GM03348 (cell line): ENCODE measurements around the gene MADD.
"Not testable (repeated sequence)": the region's sequence is repeated elsewhere in the genome, so short reads cannot be mapped to it uniquely, and the experiment has no call there.

Experiments used
- DNase-seq: peaks from one replicate; pipeline ENCODE4 v3.0.0; 2012; ENCODE audit warnings: low spot score

MADD gene

DNA sequence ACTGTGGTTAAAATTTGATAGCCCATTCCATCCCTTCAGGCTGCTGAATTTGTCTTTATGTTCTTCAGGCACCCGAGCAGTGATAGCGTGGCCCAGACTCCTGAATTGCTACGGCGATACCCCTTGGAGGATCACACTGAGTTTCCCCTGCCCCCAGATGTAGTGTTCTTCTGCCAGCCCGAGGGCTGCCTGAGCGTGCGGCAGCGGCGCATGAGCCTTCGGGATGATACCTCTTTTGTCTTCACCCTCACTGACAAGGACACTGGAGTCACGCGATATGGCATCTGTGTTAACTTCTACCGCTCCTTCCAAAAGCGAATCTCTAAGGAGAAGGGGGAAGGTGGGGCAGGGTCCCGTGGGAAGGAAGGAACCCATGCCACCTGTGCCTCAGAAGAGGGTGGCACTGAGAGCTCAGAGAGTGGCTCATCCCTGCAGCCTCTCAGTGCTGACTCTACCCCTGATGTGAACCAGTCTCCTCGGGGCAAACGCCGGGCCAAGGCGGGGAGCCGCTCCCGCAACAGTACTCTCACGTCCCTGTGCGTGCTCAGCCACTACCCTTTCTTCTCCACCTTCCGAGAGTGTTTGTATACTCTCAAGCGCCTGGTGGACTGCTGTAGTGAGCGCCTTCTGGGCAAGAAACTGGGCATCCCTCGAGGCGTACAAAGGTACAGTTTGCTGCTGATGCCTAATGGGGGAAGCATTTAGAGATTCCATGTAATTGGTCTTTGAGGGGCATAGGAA is 4.7 kb downstream of the MADD start:
- DNase-seq, result no peak

DNA sequence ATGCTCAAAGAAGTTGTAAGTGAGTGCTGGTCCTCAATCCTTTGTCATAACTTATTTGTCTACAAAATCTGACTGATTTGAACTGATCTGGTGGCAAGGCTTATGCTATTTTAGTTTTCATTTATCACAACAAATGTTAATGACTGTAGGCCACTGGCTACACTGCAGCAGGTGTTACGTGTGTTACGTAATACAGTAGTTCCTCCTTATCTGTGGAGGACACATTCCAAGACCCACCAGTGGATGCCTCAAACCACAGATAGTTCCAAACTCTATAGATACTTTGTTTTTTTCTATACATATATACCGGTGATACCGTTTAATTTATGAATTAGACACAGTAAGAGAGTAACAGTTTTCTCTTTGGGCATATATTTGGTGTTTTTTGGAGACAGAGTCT is 7.0 kb downstream of the MADD start:
- no peak for DNase-seq

DNA sequence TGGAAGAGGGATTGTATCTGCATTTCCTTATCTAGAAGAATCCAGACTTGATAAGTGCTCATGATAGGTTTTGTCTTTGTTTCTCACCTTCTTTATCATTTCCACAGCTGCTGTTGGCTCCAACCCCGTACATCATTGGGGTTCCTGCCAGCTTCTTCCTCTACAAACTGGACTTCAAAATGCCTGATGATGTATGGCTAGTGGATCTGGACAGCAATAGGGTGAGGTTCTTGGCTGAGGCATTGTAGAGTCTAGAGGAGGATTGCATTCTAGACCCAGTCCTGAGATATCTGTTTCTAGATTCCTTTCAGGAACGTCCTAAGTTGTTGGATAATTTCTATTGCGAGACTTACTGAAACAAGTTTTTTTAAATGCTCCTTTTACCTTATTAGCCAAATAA is 8.1 kb downstream of the MADD start:
- DNase-seq, result no peak

DNA sequence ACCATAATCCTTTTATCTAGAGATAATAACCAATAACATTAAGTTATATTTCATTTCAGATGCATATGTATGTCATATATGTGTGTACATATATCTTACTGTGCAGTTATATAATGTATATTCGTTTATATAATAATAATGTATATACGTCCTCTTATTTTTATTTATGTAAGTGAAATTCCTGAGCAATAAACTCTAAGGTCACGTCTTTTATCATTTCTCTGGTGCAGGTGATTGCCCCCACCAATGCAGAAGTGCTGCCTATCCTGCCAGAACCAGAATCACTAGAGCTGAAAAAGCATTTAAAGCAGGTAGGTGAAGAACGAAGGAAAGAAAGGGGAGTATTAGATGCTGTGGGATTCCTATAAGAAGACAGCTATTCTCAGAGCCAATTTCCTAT is 8.8 kb downstream of the MADD start:
- no peak for DNase-seq

DNA sequence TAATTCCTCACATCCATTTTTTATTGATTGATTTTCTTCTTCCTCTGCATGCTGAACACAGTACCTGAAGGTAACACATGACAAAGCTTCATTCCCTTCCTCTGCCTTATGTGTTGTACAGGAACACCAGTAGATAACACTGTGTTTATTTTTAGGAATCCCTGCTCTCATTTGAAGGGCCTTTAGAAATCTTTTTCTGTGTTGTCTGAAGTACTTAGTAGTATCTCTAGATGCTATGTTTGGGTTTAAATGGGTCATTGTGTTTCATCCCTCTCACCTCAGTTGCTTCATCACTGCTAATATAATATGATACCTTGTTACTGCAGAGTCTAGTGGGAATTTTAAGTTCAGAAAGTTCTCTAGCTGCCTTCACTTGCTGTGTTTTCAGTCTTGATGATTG is 10.2 kb downstream of the MADD start:
- DNase-seq, result no peak

DNA sequence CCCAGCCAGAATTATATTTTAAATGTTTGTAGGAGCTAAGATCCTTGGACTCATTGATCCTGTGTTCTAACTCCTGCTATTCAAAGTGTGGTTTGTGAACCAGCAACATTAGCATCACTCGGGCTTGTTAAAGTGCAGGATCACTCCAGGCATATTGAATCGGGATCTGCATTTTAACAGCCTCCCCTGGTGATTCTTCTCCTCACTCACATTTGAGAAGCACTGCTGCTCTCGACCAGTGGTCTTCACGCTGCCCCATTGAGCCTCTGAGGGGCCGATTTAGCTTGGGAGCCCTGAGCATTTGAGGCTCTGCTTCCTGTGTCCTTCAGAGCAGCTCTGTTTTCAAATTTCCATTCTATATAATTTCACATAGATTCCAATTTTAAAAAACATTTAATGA is 10.9 kb downstream of the MADD start:
- no peak for DNase-seq

DNA sequence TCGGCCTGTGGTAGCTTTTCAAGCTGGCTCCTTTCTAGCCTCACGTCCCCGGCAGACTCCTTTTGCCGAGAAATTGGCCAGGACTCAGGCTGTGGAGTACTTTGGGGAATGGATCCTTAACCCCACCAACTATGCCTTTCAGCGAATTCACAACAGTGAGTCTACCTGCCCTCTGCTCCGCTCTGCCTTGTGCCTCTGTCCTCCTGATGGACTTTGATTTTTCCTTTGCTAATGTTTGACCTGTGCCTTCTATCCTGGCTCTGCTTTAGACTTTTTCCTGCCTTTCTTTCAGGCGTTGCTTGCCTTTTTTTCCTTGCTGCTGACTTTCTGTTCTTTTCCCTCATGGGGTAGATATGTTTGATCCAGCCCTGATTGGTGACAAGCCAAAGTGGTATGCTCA is 12.5 kb downstream of the MADD start:
- no peak for DNase-seq

DNA sequence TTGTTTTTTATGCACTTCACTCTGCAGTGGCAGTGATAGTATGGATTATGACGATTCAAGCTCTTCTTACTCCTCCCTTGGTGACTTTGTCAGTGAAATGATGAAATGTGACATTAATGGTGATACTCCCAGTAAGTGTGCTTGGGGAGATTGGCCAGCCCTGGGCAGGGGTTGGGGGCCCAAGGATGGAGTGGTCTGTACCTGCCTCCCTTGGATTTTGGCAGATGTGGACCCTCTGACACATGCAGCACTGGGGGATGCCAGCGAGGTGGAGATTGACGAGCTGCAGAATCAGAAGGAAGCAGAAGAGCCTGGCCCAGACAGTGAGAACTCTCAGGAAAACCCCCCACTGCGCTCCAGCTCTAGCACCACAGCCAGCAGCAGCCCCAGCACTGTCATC is 14.2 kb downstream of the MADD start:
- DNase-seq, result no peak

DNA sequence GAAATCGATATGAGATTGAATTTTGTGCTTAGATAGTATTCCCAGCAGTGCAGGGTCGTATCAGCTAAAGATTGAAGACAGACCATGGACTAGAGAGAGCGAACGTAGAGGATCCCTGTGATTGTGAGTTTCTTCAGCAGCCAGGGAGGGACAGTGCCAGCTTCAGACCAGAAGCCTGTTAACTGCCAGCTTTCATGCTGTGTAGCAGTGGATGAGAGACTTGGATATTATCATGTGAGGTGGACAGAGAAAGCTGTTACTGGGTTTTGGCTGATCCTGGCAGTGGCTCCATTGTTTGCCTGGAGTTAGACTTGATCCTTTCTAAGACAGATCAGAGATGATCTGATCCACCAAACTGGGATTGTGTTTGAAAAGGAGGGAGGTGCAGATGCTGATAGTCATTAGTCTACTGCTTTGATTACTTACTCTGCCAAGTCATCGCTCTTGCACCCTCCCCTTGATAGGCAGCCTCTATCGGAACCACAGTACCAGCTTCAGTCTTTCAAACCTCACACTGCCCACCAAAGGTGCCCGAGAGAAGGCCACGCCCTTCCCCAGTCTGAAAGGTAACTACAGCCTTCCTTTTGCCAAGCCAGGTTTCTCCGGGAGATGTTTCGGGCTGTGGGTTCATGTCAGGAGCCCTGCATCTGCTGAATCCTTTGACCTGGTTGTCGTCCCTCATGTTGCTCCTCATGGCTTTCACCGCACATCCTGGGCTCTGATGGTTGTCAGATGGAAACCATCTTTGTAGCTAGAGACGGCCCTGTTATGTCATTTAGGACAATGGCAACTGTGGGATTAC is 16.2 kb downstream of the MADD start:
- no peak for DNase-seq

DNA sequence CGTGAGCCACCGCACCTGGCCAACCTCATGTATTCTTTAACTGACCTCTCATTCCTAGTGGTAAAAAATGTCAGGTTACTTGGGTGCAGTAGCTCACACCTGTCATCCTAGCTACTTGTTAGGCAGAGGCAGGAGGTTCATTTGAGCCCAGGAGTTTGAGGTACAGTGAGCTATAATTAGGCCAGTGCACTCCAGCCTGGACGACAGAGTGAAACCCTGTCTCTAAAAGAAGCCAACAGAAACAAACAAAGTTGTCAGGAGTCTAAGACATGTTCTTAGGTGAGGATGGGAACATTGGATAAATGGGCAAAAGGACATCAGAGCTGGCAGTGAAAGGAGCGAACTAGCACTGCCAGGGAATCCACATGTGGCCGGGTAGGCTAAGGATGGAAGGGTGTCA is 18.1 kb downstream of the MADD start:
- no peak for DNase-seq

DNA sequence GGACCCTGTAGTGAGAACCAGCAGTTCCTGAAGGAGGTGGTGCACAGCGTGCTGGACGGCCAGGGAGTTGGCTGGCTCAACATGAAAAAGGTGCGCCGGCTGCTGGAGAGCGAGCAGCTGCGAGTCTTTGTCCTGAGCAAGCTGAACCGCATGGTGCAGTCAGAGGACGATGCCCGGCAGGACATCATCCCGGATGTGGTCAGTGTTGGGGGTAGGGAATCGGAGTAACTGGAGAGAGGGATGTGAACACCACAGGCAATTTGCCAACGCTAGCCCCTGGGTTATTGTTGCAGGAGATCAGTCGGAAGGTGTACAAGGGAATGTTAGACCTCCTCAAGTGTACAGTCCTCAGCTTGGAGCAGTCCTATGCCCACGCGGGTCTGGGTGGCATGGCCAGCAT is 19.9 kb downstream of the MADD start:
- no peak for DNase-seq

DNA sequence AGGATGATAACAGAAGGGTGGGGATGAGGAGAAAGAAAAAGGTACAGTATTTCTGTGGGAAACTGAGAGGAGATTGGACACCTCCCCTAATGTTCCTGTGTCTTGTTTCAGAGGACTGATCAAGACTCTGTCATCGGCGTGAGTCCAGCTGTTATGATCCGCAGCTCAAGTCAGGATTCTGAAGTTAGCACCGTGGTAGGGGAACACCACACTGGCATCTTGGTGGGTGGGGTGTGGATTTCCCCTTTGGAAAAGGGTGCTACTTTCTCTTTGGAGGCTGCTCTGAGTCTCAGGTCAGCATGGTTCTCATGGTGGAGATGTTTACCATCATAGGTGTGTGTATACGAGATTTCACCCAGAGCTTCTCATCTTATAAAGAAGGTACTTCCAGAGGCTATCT is 25.5 kb downstream of the MADD start:
- DNase-seq, result no peak

DNA sequence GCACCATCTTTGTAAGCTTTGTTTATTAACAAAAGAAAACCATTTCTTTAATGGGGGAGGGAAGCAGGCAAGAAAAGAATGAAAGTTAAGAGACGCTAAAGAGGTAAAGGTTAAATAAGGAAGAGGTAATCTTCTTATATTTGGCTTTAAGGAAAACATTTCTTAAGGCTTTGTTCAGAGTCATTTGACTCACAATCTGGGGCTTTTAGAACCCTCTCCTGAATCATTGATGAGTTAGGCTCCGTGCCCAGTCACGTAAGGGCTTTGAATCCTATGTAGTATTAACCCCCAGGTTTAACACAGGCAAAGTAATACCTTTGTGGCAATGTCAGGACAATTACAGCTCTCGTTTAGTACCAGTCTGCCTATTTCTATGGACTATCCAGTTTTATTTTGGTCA is 26.1 kb downstream of the MADD start:
- DNase-seq, result no peak

DNA sequence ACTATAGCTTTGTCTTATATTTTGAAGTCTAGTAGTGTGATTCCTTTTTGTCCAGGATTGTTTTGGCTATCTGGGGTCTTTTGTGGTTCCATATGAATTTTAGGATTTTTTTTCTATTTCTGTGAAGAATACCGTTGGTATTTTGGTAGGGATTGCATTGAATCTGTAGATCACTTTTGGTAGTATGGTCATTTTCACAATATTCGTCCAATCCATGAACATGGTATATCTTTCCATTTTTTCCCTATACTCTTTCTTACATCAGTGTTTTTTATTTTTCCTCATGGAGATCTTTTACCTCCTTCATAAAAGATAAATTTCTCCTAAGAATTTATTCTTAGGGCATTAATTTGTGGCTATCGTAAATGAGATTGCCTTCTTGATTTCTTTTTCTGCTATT is 29.1 kb downstream of the MADD start:
- no peak for DNase-seq

DNA sequence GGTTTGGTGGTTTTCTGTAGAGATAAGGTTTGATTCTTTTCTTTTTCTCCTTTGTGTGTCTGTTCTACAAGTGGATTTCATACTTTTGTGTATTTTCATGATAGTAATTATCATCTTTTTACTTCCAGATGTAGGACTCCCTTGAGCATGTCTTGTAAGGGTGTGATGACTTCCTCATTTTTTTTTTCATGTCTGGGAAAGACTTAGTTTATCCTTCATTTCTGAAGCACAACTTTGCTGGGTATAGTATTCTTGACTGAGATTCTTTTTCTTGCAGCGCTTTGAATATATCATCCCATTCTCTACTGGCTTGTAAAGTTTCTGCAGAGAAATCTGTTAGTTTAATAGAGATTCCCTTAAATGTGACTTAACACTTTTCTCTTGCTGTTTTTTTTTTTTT is 32.9 kb downstream of the MADD start:
- no peak for DNase-seq

DNA sequence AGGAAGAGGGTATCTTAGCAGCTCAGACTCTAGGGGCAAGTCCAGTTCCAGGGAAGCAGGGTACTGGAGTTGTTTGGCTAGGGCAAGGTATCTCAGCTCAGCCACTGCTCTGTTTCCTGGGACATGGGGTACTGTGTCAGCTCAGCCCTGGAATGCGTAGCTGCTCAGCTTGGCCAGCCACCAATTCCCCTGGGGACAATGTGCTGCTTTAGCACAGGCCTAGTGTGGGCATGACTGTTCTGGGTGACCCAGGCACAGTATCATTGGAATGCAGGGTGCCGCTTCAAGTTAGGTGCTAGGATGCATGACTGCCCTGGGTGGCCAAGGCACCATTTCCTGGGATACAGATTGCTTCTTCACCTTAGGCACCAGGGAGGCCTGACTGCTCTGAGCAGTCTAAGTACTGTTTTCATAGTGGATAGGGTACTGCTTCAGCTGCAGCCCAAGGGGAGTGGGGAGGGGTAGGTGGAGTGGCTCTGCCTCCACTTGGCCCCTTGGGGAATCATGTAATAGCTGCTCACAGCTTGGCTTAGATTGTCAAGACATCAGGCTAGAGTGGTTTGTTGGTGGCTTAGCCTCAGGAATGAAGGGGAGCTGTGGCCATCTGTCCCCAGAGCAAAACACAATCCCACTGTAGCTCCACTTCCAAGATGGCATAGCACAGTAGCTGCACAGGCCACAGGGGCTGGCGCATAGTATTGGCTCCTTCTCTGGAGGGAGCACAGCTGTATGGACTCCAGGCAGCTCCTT is 36.0 kb downstream of the MADD start:
- no peak for DNase-seq

DNA sequence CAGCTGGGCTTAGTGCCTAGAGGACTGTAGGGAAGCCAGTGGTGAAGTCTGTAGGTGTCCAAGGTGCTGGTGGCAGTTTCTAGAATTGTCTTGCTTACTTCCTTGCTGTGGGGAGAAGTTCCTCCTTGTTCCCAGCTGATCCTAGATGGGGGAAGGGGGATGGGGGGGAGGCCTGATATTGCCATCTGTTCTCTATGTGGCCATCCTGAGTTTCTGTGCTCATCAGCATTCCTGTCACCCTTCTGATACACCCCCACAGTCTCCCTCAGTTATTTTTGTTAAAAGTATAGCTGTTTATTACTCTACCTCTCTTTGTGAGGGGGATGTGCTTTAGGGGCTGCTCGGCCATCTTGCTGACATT is 36.5 kb downstream of the MADD start:
- no peak for DNase-seq

DNA sequence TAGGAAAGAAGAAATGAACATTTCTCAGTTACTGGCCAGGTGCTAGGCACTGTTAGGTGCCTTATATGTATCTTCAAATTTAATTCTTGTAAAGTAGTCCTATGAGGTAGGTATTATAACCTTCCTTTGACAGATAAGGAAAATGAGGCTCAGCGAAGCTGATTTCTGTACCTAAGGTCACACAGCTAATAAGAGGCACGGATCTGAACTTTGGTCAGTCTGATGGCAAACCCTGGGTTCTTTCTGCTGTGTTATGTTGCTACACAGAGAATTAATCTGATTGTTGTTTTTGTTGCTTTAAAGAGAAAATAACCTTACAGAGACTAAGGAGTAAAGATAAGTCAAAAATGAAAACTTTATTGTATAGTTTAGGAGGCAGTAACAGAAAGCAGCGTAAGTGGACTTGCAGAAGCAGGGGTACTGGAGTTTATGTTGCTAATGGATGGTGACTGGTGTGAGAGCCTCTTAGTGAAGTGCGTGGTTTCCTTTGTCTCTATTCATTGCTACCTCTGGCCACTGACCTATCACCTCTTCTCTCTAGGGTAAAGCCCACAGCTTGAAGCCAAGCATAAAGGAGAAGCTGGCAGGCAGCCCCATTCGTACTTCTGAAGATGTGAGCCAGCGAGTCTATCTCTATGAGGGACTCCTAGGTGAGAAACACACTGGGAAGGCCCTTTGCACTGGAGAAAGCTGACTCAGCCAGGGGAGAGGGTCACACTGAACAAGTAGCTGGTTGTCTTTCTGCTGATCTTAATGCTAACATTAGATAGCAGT is 38.3 kb downstream of the MADD start:
- no peak for DNase-seq

DNA sequence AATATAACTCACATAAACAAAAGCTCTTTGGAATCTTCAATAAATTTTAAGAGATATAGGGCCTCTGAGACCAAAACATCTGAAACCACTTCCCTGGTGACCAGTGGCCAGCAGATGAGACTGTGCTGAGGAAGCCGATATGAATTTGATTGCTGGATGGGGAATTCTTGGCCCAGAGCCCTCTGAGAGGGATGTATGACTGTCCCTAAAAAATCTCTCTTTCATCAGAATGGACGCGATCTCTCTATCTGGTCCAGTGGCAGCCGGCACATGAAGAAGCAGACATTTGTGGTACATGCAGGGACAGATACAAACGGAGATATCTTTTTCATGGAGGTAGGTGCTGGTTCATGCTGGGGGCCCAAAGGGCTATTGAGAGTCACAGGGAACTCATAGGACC is 45.1 kb downstream of the MADD start:
- peak; percentile 58 for DNase-seq

DNA sequence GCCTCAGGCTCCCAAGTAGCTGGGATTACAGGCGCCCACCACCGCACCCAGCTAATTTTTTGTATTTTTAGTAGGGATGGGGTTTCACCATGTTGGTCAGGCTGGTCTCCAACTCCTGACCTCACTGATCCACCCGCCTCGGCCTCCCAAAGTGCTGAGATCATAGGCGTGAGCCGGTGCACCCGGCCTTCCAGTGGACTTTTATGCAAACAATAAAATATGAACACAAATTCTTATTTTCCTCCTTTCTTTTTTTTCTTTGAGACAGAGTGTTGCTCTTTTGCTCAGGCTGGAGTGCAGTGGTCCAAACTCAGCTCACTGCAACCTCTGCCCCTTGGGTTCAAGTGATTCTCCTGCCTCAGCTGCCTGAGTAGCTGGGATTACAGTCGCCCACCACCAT is 46.6 kb downstream of the MADD start:
- DNase-seq, result not testable (repeated sequence)

DNA sequence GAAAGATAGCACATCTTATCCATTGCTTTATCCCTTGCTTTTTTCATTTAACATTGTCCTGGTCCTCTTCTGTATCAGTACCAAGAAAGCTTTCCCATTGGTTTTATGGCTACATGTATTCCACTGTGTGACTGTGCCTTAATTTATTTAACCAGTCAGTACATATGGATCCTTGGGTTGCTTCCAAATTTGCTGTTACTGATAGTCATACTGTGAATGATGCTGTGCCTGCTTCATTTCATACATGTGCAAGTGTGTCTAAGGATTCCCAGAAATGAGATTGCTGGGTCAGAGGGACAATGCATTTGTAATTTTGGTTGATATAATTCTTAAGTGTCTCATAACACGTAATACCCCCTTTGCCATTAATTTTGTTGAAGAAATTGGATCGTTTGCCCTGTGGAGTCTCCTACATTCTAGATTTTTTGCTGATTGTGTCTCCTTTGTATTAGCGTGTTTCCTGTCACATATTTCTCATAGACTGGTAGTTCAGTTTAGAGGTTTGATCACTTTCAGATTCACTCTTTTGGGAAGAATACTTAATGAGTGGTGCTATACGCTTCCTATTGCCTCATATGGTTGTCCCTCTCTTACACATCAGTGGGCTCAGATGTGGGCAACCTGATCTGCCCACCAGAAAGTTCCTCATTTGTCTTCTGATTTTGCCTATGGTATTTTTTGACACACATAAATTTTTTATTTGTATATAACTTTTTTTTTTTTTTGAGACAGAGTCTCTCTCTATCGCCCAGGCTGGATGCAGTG is 47.3 kb downstream of the MADD start:
- DNase-seq, result no peak

DNA sequence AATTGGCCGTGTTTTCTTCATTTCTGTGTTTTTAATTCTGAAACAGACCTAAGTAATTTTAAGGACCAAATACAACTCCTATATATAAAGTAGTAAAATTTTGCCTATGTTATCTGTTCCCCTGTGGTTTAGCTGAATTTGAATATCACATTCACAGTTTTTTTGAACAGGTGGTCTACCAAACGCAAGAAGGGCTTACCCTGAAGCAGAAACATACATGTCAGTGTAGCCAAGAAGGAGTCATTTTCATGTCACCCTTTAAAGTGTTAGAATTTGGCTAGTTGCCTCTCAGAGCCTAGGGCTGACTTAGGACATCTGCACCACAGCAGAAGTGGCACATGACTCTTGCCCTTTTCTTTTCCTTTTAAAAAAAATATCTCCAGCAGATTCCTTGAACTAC is 48.2 kb downstream of the MADD start:
- DNase-seq, result no peak
